SU-DHL-6 (cell line): ENCODE results near the gene ZDHHC18.

Source experiments
- EZH2phosphoT487 ChIP-seq: fragments of 200-600 bp; sonication (generic), shearing (Covaris generic); conservative IDR thresholded peaks from 2 replicates; pipeline ENCODE4 v1.6.1; 2018; ENCODE audit warnings: mild to moderate bottlenecking, antibody characterized with exemption, low read length, moderate library complexity, mixed read lengths
- TF ChIP-seq, protein P1 (sequence below): fragments of 200-600 bp; sonication (generic); IDR thresholded peaks from one replicate; pipeline ENCODE4 v1.5.1; 2017; ENCODE audit warnings: antibody characterized with exemption, mild to moderate bottlenecking, low read length, moderate library complexity; ENCODE audit not compliant: insufficient read depth, poor library complexity, severe bottlenecking

DNA sequence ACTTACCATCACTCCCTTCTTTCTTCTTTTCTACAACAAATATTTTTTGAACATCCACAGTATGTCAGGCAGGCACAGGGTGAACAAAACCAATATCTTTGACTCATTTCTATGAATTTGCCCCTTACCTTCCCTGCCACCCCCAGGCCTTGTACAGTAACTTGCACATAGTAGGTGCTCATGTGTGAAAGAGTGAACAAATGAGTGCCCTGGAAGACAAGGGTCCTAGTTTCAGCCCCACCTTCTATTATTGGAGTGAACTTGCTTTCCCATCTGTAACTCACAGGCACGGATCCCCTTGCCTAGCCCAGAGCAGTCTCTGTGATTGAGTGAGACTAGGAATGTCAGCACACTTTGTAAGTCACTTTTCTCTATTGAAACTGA, 12.8 kb downstream of the ZDHHC18 start:
- TF ChIP-seq, protein P1, sequence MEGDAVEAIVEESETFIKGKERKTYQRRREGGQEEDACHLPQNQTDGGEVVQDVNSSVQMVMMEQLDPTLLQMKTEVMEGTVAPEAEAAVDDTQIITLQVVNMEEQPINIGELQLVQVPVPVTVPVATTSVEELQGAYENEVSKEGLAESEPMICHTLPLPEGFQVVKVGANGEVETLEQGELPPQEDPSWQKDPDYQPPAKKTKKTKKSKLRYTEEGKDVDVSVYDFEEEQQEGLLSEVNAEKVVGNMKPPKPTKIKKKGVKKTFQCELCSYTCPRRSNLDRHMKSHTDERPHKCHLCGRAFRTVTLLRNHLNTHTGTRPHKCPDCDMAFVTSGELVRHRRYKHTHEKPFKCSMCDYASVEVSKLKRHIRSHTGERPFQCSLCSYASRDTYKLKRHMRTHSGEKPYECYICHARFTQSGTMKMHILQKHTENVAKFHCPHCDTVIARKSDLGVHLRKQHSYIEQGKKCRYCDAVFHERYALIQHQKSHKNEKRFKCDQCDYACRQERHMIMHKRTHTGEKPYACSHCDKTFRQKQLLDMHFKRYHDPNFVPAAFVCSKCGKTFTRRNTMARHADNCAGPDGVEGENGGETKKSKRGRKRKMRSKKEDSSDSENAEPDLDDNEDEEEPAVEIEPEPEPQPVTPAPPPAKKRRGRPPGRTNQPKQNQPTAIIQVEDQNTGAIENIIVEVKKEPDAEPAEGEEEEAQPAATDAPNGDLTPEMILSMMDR = no peak
- no peak for TF ChIP-seq EZH2phosphoT487
